Vagina (tissue), 2 donors: Measurements from ENCODE around the gene MFSD12. TPM values are rescaled to one million over a fixed set of nuclear protein-coding genes. Genes with fewer than 3 reads are reported as not detected.

Experiments used
- DNase-seq, 2 donors: peaks; one replicate each; pipeline ENCODE4 v3.0.0-alpha.2; 2017; ENCODE audit errors: extremely low spot score in 2 of 2
- H3K27ac ChIP-seq: fragments of 200-600 bp; sonication (generic); one replicate; pipeline ENCODE4 v1.5.1; 2019
- H3K27me3 ChIP-seq: fragments of 200-600 bp; sonication (generic); one replicate; pipeline ENCODE4 v1.5.1; 2019
- H3K36me3 ChIP-seq, 2 donors: fragments of 200-600 bp; sonication (generic); one replicate each; pipeline ENCODE4 v1.5.1; 2017 to 2019
- H3K4me1 ChIP-seq: fragments of 200-600 bp; sonication (generic); one replicate; pipeline ENCODE4 v1.5.1; 2019
- H3K4me3 ChIP-seq, 2 donors: fragments of 200-600 bp; sonication (generic); 1 replicate in 1 of 2; 2 replicates in 1 of 2; pipeline ENCODE4 v1.5.1; 2016 to 2019
- H3K9me3 ChIP-seq: fragments of 200-600 bp; sonication (generic); one replicate; pipeline ENCODE4 v1.5.1; 2019
- POLR2A ChIP-seq, 2 donors: fragments of 450-650 bp; IDR thresholded peaks; one replicate each; pipeline ENCODE4 v1.6.1; 2017; ENCODE audit warnings: antibody characterized with exemption in 2 of 2, mild to moderate bottlenecking in 2 of 2, moderate library complexity in 2 of 2
- POLR2AphosphoS5 ChIP-seq, 2 donors: sonication (generic); formaldehyde crosslinking; IDR thresholded peaks; one replicate each; pipeline ENCODE4 v1.9.0; 2017; ENCODE audit warnings: antibody characterized with exemption in 2 of 2, mild to moderate bottlenecking in 2 of 2, low read depth in 1 of 2; ENCODE audit not compliant: insufficient read depth in 1 of 2
- intact Hi-C: fragments of 100-400 bp; cut with DNase I; formaldehyde crosslinking; loops from one replicate; pipeline ENCODE4 v1.15.1; 2023
- total RNA-seq: library from RNA; depleted of rRNA; stranded (reverse); fragments of >200 nt; gene quantifications from one replicate; pipeline ENCODE4 v1.2.3, GENCODE V29; 2016
- TF ChIP-seq, protein P1 (sequence below), 3 experiments: fragments of 450-650 bp in 2 of 3; fragments of 200-600 bp in 1 of 3; sonication (generic) in 1 of 3; IDR thresholded peaks; one replicate each; pipeline ENCODE4 v1.5.1; 2017 to 2019; ENCODE audit warnings: antibody characterized with exemption in 3 of 3, mild to moderate bottlenecking in 2 of 3, moderate library complexity in 2 of 3

Gene MFSD12
- total RNA-seq, 1 donor from 2014 or later = 48.4 TPM

DNA sequence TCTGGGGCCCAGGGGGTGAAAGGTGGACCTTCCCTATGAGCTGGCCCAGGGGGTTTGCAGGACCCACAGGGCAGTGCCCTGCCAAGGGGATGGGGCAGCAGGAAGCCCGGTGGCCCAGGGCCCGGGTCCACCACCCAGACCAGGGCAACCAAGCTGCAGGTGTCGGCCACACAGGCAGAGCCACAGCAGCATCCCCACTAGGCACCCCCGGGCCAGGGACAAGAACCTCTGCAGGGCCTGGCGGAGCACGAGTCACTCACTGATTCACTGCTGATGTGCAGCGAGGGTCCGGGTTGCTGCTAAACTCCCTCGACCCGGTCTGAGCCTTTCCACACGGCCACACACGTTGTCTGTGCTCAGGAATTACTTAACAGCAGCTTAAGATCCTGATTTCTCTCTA lies 42.5 kb downstream of the MFSD12 start:
- intact Hi-C loops = no loop called here

DNA sequence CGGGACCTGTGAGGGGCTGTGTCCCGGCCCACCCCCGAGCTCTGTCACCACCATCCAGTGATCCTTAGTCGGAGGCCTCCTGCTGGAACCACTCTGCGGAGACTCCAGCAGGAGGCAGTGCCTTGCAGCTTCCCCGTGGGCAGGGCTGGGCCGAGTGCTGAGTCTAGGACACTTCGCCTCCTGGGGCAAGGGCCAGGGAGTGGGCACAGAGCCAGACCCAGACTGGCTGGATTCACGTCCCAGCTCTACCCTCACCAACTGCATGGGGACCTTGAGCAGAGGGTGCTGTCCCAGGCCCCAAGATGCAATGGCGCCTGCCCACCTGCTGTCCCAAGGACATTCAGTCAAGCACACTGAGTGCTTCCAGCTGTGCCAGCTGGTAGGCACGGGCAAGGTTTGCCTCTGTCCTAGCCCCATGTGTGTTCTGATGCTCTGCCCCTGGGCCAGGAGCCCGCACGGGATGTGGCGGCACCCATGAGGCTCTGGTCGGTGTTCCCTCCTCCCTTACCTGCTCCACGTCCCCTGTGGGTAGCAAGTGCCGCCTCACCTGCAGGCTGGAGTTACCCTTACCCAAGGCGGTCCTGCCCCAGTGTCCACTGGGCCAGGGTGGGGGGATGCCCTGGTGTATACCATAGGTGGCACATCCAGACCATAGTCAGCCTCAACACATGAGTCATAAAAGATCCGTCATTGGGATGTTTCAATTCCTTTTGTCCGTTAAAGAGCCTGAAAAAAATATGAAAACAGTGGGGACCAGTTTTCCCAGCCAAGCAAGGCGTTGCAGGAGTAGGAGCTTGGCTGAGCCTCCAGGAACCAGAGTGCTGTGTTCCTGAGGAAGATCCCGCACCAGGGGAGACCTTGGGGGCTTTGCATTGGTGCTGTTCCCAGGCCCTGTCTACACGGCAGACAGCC lies 43.9 kb downstream of the MFSD12 start:
- H3K27me3 ChIP-seq = no peaks in the 10 kb centered on the region
- H3K27ac ChIP-seq = no peak overlapping the region
- no peak for TF ChIP-seq POLR2A (IDR thresholded peaks at IDR 0.05)
- no peak for TF ChIP-seq POLR2AphosphoS5 (IDR thresholded peaks at IDR 0.05; ENCODE audit: insufficient read depth in 1 of 2, low read depth in 1 of 2)
- TF ChIP-seq, protein P1, sequence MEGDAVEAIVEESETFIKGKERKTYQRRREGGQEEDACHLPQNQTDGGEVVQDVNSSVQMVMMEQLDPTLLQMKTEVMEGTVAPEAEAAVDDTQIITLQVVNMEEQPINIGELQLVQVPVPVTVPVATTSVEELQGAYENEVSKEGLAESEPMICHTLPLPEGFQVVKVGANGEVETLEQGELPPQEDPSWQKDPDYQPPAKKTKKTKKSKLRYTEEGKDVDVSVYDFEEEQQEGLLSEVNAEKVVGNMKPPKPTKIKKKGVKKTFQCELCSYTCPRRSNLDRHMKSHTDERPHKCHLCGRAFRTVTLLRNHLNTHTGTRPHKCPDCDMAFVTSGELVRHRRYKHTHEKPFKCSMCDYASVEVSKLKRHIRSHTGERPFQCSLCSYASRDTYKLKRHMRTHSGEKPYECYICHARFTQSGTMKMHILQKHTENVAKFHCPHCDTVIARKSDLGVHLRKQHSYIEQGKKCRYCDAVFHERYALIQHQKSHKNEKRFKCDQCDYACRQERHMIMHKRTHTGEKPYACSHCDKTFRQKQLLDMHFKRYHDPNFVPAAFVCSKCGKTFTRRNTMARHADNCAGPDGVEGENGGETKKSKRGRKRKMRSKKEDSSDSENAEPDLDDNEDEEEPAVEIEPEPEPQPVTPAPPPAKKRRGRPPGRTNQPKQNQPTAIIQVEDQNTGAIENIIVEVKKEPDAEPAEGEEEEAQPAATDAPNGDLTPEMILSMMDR (IDR thresholded peaks at IDR 0.05) = no peak
- intact Hi-C loops = no loop called here
- peaks cover 0 to 4% of the 10 kb centered on the region in 2 donors for H3K36me3 ChIP-seq
- DNase-seq = no peak
- H3K4me1 ChIP-seq = peaks cover 80% of the 10 kb centered on the region
- H3K9me3 ChIP-seq = no peaks in the 10 kb centered on the region
- H3K4me3 ChIP-seq = no peak overlapping the region

More for the DNA sequence above, 42.5 kb downstream of the MFSD12 start:
- no peaks in the 10 kb centered on the region for H3K9me3 ChIP-seq
- peaks cover 0 to 8% of the 10 kb centered on the region in 2 donors for H3K36me3 ChIP-seq
- no peaks in the 10 kb centered on the region for H3K27me3 ChIP-seq
- TF ChIP-seq, protein P1 (IDR thresholded peaks at IDR 0.05) = no peak
- TF ChIP-seq POLR2AphosphoS5 (IDR thresholded peaks at IDR 0.05; ENCODE audit: insufficient read depth in 1 of 2, low read depth in 1 of 2) = no peak
- TF ChIP-seq POLR2A (IDR thresholded peaks at IDR 0.05) = no peak
- H3K27ac ChIP-seq = no peak overlapping the region
- H3K4me3 ChIP-seq = no peak overlapping the region
- DNase-seq = no peak
- H3K4me1 ChIP-seq = peaks cover 79% of the 10 kb centered on the region

DNA sequence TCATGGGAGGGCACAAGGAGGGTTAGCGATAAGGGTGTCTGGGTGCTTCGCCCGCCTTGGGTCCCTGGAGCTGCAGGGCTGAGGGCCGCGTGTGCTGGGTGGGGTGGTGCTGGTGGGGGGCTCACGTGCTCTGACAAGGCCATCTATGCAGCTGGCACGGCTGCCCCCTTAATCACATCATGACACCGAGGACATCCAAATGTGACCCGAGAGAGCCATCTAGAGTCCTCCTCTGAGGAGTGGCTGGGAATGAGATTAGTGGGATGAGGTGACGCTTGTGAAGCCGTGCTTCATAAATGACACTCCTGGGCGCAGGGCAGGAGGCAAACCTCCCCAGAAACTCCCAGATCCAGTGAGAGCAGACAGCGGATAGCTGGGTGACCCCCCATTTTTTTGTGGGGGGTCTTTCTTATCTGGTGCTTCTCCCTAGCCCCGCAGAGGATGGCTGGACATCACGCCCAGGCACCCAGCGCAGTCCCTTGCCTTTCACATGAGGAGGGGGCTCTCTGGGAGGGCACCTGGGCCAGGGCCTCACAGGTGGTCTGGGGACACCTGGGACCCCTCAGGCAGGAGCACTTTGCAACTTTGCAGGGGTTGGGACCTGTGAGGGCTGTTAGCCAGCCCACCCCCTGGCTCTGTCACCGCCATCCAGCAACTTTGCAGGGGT lies 44.7 kb downstream of the MFSD12 start:
- no peak overlapping the region for H3K4me3 ChIP-seq
- no peak for TF ChIP-seq POLR2AphosphoS5 (IDR thresholded peaks at IDR 0.05; ENCODE audit: insufficient read depth in 1 of 2, low read depth in 1 of 2)
- TF ChIP-seq, protein P1 (IDR thresholded peaks at IDR 0.05) = no peak
- no peak for TF ChIP-seq POLR2A (IDR thresholded peaks at IDR 0.05)
- H3K36me3 ChIP-seq = peaks cover 0 to 4% of the 10 kb centered on the region in 2 donors
- no peak for DNase-seq
- no peaks in the 10 kb centered on the region for H3K9me3 ChIP-seq
- H3K4me1 ChIP-seq = peaks cover 86% of the 10 kb centered on the region
- H3K27ac ChIP-seq = no peak overlapping the region
- no peaks in the 10 kb centered on the region for H3K27me3 ChIP-seq
- intact Hi-C loops = no loop called here

DNA sequence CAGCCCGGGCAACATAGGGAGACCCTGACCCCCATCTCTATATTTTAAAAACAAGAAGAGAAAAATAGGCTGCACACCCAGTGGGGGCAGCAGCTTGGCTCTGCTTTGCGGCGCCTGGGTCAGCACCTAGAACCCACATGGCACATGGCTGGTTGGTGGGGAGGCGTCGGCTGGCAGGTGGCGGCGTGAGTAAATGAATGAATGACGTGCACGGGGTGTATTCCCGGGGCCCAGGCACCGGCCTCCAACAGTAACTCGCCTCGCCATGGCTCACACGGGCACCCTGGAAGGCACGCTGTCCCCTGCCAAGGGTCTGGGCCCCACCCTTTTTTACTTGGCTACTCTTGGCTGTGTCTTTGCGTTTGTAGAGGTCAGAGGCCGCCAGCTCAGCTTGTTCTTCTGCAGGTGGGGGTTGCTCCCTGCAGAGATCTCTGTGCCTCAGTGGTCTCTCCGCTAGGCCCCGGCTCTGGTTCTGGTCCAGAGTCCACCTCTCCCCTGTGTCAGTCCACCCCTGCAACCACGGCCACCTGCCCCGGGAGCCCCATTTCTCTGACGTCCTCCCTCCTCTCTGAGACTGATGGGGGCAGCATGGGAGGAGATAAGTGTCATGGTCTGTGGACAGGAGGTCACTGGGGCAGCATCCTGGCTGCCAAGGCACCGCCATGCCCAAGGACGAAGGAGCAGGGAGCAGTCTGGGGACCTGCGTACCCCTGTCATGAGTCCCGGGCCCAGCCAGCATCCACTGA lies 45.7 kb downstream of the MFSD12 start:
- Histone ChIP-seq H3K4me1 (peaks cover 86% of the 10 kb centered on the region), H3K9me3 (no peaks in the 10 kb centered on the region), H3K4me3 (no peak overlapping the region), H3K27me3 (no peaks in the 10 kb centered on the region), H3K27ac (no peak overlapping the region), H3K36me3 (peaks cover 0 to 4% of the 10 kb centered on the region in 2 donors)
- intact Hi-C loops = no loop called here
- TF ChIP-seq, protein P1 (IDR thresholded peaks at IDR 0.05) = no peak
- TF ChIP-seq POLR2A (IDR thresholded peaks at IDR 0.05) (no peak), POLR2AphosphoS5 (IDR thresholded peaks at IDR 0.05; ENCODE audit: insufficient read depth in 1 of 2, low read depth in 1 of 2) (no peak)
- no peak for DNase-seq
